ENCODE measurements around the gene IL16.

Gene IL16

GRCh38 chr15:81258455-81258854 is 61.8 kb downstream of the IL16 start:
- DNase-seq, result peak; percentile 46

GRCh38 chr15:81259760-81260298 is 63.1 kb downstream of the IL16 start:
- DNase-seq, result no peak

- DNase-seq, result no peak
These were observed 64.6 kb downstream of the IL16 start for GRCh38 chr15:81261172-81261811.

- DNase-seq, result no peak
These were observed 66.8 kb downstream of the IL16 start for GRCh38 chr15:81263477-81263876.

GRCh38 chr15:81264072-81264857 is 67.6 kb downstream of the IL16 start:
- no peak for DNase-seq

GRCh38 chr15:81265256-81265943 is 68.7 kb downstream of the IL16 start:
- no peak for DNase-seq

- DNase-seq, result peak; percentile 69
These were observed 69.5 kb downstream of the IL16 start for GRCh38 chr15:81265944-81266775.

GRCh38 chr15:81268340-81268739 is 71.7 kb downstream of the IL16 start:
- no peak for DNase-seq

- no peak for DNase-seq
These were observed 72.4 kb downstream of the IL16 start for GRCh38 chr15:81268881-81269601.

GRCh38 chr15:81270188-81270587 is 73.5 kb downstream of the IL16 start:
- no peak for DNase-seq

- peak; percentile 36 for DNase-seq
These were observed 74.3 kb downstream of the IL16 start for GRCh38 chr15:81270781-81271491.

GRCh38 chr15:81271761-81272644 is 75.3 kb downstream of the IL16 start:
- DNase-seq, result no peak

GRCh38 chr15:81273200-81273599 is 76.5 kb downstream of the IL16 start:
- no peak for DNase-seq

GRCh38 chr15:81273855-81274254 is 77.2 kb downstream of the IL16 start:
- no peak for DNase-seq

- DNase-seq, result no peak
These were observed 77.6 kb downstream of the IL16 start for GRCh38 chr15:81274255-81274654.

GRCh38 chr15:81274931-81275707 is 78.4 kb downstream of the IL16 start:
- peak; percentile 76 for DNase-seq

- DNase-seq, result no peak
These were observed 79.2 kb downstream of the IL16 start for GRCh38 chr15:81275711-81276392.

GRCh38 chr15:81276967-81277366 is 80.3 kb downstream of the IL16 start:
- DNase-seq, result no peak

- no peak for DNase-seq
These were observed 81.2 kb downstream of the IL16 start for GRCh38 chr15:81277851-81278250.
